ENCODE data around the gene FBXW4.

Gene FBXW4

GRCh38 chr10:101563007-101563406, 132.0 kb downstream of the FBXW4 start:
- Histone ChIP-seq H3K4me1 (ENCODE audit: insufficient read depth, low read length, poor library complexity, severe bottlenecking) (peaks cover 17% of the 10 kb centered on the region), H3K4me3 (ENCODE audit: low read length, poor library complexity, severe bottlenecking) (no peak overlapping the region), H2AFZ (ENCODE audit: low read length) (no peak overlapping the region), H3K27me3 (ENCODE audit: insufficient read depth, low read length, poor library complexity, severe bottlenecking) (no peaks in the 10 kb centered on the region), H4K20me1 (ENCODE audit: insufficient read depth, low read length, poor library complexity, severe bottlenecking) (no peaks in the 10 kb centered on the region), H3F3A (ENCODE audit: low read depth) (no peaks in the 10 kb centered on the region), H3K9me3 (ENCODE audit: insufficient read depth, low read depth, low read length) (no peaks in the 10 kb centered on the region), H3K4me2 (ENCODE audit: low read depth, low read length, poor library complexity, severe bottlenecking) (no peak overlapping the region), H3K9ac (ENCODE audit: low read depth, low read length, poor library complexity, severe bottlenecking) (no peak overlapping the region), H3K9me2 (replicated peaks; ENCODE audit: low read depth, low read length) (no peaks in the 10 kb centered on the region), H3K79me2 (ENCODE audit: insufficient read depth, low read length) (no peaks in the 10 kb centered on the region), H3K36me3 (ENCODE audit: insufficient read depth, low read length) (no peaks in the 10 kb centered on the region)
- TF ChIP-seq EZH2phosphoT487 (IDR thresholded peaks at IDR 0.05; ENCODE audit: borderline replicate concordance), result no peak
- no peak for TF ChIP-seq CTCF (conservative IDR thresholded peaks at IDR 0.05; ENCODE audit: low read length)

- H3K79me2 ChIP-seq (ENCODE audit: insufficient read depth, low read length), result no peaks in the 10 kb centered on the region
- no peak overlapping the region for H2AFZ ChIP-seq (ENCODE audit: low read length)
- peaks cover 22% of the 10 kb centered on the region for H3K4me1 ChIP-seq (ENCODE audit: insufficient read depth, low read length, poor library complexity, severe bottlenecking)
Measured at GRCh38 chr10:101562231-101562630, 132.7 kb downstream of the FBXW4 start.

DNA sequence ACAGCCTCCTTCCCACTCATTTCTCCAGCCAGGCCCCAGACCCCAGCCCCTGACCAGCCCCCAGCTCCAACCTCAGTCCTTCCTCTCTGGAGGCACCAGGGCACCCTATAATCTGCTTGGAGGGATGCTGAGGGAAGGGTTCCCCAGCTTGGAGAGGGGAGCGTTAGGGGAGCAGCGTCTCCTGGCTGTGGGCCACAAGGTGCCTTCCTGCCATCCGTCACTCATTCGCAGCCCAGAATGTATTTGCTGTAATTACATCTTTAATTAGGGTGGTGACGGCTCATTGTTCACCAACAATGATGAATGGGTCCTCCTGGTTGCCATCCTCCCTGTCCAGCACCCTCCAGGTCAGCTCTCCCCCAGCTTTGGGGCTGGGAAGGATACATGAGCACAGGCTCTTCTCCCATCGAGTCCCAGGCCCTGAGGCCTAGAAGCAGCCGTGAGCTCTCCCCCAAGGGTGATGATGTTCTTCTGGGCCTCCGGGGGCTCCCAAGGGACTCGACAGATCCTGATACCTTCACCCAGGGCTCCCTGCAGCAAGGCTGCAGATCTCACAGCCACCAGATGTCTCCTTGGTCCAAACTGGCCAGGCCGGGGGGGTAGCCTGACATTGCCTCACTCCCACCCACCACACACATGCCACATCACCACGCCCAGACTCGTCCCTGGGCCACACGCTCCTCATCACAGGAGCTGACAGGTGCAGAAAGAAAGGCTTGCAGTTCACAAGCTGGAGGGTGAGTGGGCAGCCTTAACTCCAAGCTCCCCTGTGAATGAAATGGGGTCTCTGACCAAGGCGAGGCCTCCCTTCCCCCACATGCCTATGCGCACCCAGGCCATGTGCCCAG, 133.7 kb downstream of the FBXW4 start:
- no peaks in the 10 kb centered on the region for H3K36me3 ChIP-seq (ENCODE audit: insufficient read depth, low read length)
- H3K79me2 ChIP-seq (ENCODE audit: insufficient read depth, low read length), result no peaks in the 10 kb centered on the region

More at GRCh38 chr10:101562231-101562630, 132.7 kb downstream of the FBXW4 start:
- Histone ChIP-seq H4K20me1 (ENCODE audit: insufficient read depth, low read length, poor library complexity, severe bottlenecking) (no peaks in the 10 kb centered on the region), H3K9ac (ENCODE audit: low read depth, low read length, poor library complexity, severe bottlenecking) (no peak overlapping the region), H3K27me3 (ENCODE audit: insufficient read depth, low read length, poor library complexity, severe bottlenecking) (no peaks in the 10 kb centered on the region), H3K4me3 (ENCODE audit: low read length, poor library complexity, severe bottlenecking) (no peak overlapping the region), H3F3A (ENCODE audit: low read depth) (no peaks in the 10 kb centered on the region), H3K9me3 (ENCODE audit: insufficient read depth, low read depth, low read length) (no peaks in the 10 kb centered on the region), H3K9me2 (replicated peaks; ENCODE audit: low read depth, low read length) (no peaks in the 10 kb centered on the region), H3K36me3 (ENCODE audit: insufficient read depth, low read length) (no peaks in the 10 kb centered on the region), H3K4me2 (ENCODE audit: low read depth, low read length, poor library complexity, severe bottlenecking) (no peak overlapping the region)
- TF ChIP-seq CTCF (conservative IDR thresholded peaks at IDR 0.05; ENCODE audit: low read length) (no peak), EZH2phosphoT487 (IDR thresholded peaks at IDR 0.05; ENCODE audit: borderline replicate concordance) (no peak)

More for the DNA sequence above, 133.7 kb downstream of the FBXW4 start:
- Histone ChIP-seq H3K9me3 (ENCODE audit: insufficient read depth, low read depth, low read length) (no peaks in the 10 kb centered on the region), H3K4me1 (ENCODE audit: insufficient read depth, low read length, poor library complexity, severe bottlenecking) (peaks cover 22% of the 10 kb centered on the region), H3F3A (ENCODE audit: low read depth) (no peaks in the 10 kb centered on the region), H3K4me3 (ENCODE audit: low read length, poor library complexity, severe bottlenecking) (no peak overlapping the region), H3K27me3 (ENCODE audit: insufficient read depth, low read length, poor library complexity, severe bottlenecking) (no peaks in the 10 kb centered on the region), H3K9me2 (replicated peaks; ENCODE audit: low read depth, low read length) (no peaks in the 10 kb centered on the region), H4K20me1 (ENCODE audit: insufficient read depth, low read length, poor library complexity, severe bottlenecking) (no peaks in the 10 kb centered on the region), H3K4me2 (ENCODE audit: low read depth, low read length, poor library complexity, severe bottlenecking) (no peak overlapping the region), H3K9ac (ENCODE audit: low read depth, low read length, poor library complexity, severe bottlenecking) (no peak overlapping the region), H2AFZ (ENCODE audit: low read length) (no peak overlapping the region)
- TF ChIP-seq EZH2phosphoT487 (IDR thresholded peaks at IDR 0.05; ENCODE audit: borderline replicate concordance) (no peak), CTCF (conservative IDR thresholded peaks at IDR 0.05; ENCODE audit: low read length) (no peak)

Data from Loucy (cell line).